Posterior vena cava (tissue), 2 donors: Measurements from ENCODE around the gene SLC33A1. TPM values are rescaled to one million over a fixed set of nuclear protein-coding genes. Genes with fewer than 3 reads are reported as not detected.
"Not testable (repeated sequence)": the region's sequence is repeated elsewhere in the genome, so short reads cannot be mapped to it uniquely, and the experiment has no call there.

Experiments used
- DNase-seq: peaks from one replicate; pipeline ENCODE4 v3.0.0-alpha.2; 2020; ENCODE audit warnings: low spot score
- intact Hi-C, 2 donors: fragments of 100-400 bp; cut with DNase I; formaldehyde crosslinking; loops; one replicate each; pipeline versions ENCODE4 v1.14.1 to v1.14.2; 2022 to 2023
- long read RNA-seq, 2 donors: library from polyadenylated mRNA; unstranded; transcript quantifications; one replicate each; pipeline ENCODE4 v2.0.0, GENCODE V29; 2020 to 2021
- total RNA-seq, 2 donors: library from RNA; stranded (reverse); fragmentation: NEBNext Ultra II Directional; extraction: Animal tissue kit (Norgen Biotek cat#: 25700); gene quantifications; one replicate each; pipeline ENCODE4 v1.2.1, GENCODE V29; 2021
- donor health status: DM: yes; HTN: yes; CAD: no.
- donor health status: DM: yes; HTN: yes; CAD: no.

The SLC33A1 gene
- total RNA-seq: 10 to 100 TPM; 24.3 to 31.3 TPM
- long read RNA-seq, donor 1, full-length matches to known transcripts: 9 of 13 reads
- long read RNA-seq, donor 1, partial matches to known transcripts: 0 of 13 reads
- long read RNA-seq, donor 1, other reads (novel, unspliced or antisense): 4 of 13 reads
- long read RNA-seq, donor 2, full-length matches to known transcripts: 1 of 10 reads
- long read RNA-seq, donor 2, partial matches to known transcripts: 3 of 10 reads
- long read RNA-seq, donor 2, other reads (novel, unspliced or antisense): 6 of 10 reads

DNA sequence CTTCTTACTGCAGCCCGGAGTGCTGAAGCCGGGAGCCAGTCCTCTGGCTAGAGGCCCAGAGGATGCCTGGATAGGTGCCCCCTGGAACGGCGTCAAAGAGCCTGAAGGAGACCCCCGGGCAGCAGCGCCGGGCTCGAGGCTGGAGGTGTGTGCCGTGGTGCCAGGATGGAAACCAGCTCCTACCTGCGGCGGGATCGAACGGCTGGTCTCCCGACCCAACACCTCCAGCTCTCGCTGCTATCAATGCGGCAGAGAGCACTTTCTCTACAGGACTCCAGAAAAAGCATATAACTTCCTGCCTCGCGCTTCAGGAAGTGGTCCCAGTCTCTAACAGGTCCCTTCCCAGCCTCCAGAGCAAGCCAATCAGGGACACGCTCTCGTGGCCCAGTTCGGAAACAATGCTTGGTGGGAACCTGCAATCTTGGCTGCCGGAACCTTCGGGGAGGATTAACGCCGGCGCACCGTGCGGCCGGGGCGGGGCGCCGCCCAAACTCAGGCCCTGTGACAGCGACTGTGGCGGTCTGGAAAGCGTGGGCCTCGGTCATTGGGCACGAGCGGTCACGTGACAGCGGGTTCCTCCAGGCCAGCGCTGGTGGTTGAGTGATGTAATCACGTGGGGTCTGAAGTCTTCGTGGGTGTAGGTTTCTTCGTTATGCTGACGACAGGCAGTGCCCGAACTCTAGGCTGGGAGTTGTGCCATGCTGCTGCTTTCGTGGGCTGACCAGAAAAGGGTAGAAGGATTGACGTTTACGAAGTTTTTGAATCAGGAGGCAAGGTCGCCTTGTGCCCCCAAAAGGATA lies at the start of gene SLC33A1:
Gene SLC33A1 (minus strand): TSS at position 287 of the 800 bp plus-strand sequence. CDS start 430 bp downstream, outside the sequence.
- intact Hi-C loops: no loop called here
- peak; percentile 100 for DNase-seq

DNA sequence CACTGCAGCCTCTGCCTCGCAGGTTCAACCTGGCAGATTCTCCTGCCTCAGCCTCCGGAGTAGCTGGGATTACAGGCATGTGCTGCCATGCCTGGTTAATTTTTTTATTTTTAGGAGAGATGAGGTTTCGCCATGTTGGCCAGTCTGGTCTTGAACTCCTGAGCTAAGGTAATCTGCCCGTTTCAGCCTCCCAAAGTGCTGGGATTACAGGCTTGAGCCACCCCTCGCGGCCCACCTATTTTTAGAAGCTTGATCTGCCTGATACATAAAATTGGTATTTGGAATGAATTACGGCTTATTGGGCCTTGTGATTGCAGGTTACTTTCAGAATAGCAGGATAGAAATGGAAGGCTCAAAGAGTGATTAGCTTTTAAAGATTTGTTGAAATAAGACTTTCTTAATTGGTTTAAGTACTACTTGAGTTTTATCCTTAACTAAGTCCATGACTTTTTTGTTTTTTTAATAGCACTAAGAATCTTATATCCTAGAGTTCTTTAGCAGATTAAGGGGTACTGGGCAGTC lies 41.2 kb upstream of the SLC33A1 start:
- intact Hi-C loops: no loop called here
- no peak for DNase-seq

DNA sequence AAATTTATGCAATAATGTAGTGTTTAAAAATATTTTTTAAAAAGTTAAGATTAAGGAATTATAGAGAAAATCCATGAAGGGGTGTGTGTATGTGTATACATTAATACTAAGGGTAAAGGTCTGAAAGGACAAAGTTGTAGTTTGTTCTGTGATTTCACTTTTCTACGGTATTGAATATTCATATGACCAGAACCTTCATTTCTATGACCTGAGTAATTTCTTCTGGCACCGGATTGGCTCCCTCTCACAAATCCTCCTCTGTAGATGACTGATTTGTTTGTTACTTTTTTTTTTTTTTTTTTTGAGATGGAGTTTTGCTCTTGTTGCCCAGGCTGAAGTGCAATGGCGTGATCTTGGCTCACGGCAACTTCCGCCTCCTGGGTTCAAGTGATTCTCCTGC lies 37.1 kb upstream of the SLC33A1 start:
- DNase-seq: no peak
- intact Hi-C loops: no loop called here

GRCh38 chr3:155890671-155891190 lies 36.5 kb upstream of the SLC33A1 start:
- intact Hi-C loops: no loop called here
- DNase-seq: no peak

GRCh38 chr3:155889952-155890351 lies 35.7 kb upstream of the SLC33A1 start:
- intact Hi-C loops: no loop called here
- DNase-seq: no peak

DNA sequence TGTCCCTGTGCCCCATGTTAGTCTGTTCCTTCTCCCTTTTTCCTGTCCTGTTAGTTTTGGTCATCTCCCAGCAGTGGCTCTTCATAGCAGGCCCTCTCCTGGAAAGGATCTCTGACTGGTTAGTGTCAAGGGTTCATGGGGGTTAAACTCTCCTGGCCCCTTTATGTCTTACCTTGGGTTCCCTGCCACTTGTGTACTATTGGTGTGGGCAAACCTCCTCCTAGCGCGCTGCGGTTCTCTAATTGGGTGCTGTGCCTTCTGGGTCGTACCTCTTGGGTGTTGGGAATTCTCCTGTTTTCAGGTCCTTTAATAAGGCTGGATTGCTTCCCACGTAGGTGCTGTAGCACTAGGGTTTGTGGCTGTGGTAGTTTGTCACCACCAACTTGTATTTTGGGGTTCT lies 35.0 kb upstream of the SLC33A1 start:
- intact Hi-C loops: no loop called here
- DNase-seq: no peak

DNA sequence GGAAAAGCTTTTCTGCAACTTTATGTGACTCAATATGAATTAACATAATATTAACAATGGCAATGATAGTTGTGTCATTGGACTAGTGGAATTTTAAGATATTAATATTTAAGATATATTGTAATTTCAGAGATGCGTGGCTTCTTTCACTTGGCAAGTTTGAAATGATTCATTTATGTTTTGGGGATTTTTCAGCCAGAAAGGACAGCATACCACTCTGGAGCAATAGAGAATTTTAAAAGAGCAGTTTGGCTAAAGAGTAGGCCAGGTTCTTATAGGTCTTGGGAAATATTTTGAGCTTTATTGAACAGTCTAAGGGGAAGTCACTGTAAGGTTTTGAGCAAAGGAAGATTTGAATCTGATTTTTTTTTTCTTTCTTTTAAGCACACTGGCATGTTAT lies 32.7 kb upstream of the SLC33A1 start:
- intact Hi-C loops: no loop called here
- DNase-seq: no peak

GRCh38 chr3:155886348-155886747 lies 32.1 kb upstream of the SLC33A1 start:
- DNase-seq, intact Hi-C loops: not testable (repeated sequence)

- intact Hi-C loops: no loop called here
Measured at GRCh38 chr3:155885292-155885691, 31.1 kb upstream of the SLC33A1 start.

GRCh38 chr3:155884292-155884691 lies 30.1 kb upstream of the SLC33A1 start:
- intact Hi-C loops: no loop called here
- no peak for DNase-seq

More at GRCh38 chr3:155885292-155885691, 31.1 kb upstream of the SLC33A1 start:
- no peak for DNase-seq

DNA sequence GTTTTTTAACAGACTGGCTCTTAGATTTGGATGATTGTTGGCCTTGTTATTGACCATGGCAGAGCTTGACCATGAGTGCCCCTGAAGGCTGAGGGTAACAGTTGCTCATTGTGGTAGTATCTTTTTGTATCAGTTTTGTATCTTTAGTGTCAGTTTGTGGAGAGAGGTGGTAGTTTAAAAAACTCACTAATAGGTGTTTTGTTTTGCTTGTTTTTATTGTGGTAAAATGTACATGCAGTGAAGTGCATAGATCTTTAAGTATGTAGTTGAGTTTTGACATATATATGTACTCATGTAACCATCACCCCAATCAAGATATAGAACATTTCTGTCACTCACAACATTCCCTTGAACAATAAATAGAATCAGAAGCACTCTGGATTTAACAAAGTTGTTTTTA lies 26.1 kb upstream of the SLC33A1 start:
- no peak for DNase-seq
- intact Hi-C loops: no loop called here

GRCh38 chr3:155876503-155876902 lies 22.3 kb upstream of the SLC33A1 start:
- DNase-seq: no peak
- intact Hi-C loops: no loop called here

GRCh38 chr3:155876037-155876436 lies 21.8 kb upstream of the SLC33A1 start:
- no peak for DNase-seq
- intact Hi-C loops: no loop called here

GRCh38 chr3:155872904-155873646 lies 18.8 kb upstream of the SLC33A1 start:
- intact Hi-C loops: loop anchor here in 1 of 2 donors (5.0 kb wide), 1 partner anchor 66 kb away; the partner anchor contains the start of gene C3orf33
- no peak for DNase-seq

DNA sequence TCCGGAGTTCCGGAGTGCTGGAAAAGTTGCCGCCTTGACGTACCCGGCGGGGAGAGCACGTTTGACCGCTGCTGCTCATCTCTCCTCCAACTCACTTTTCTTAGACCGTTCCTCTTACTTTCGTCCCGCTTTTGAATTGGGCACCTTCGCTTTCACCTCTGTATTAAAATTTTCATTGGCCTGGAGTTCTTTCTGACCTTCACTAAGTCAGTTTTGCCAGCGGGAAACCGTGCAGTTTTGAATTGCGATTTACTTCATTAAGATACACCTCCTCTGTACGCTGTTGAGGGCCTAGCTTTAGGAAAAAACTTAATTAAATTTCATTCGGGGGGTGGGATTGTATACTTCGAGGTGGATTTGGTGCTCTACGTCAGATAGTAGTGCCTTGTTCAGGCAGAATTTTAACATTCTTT lies 17.5 kb upstream of the SLC33A1 start:
- intact Hi-C loops: loop anchor here (1.0 to 5.0 kb wide), 2 partner anchors 28 to 64 kb away; partner anchors contain the start of gene C3orf33 (in 1 of the 2)
- no peak for DNase-seq

DNA sequence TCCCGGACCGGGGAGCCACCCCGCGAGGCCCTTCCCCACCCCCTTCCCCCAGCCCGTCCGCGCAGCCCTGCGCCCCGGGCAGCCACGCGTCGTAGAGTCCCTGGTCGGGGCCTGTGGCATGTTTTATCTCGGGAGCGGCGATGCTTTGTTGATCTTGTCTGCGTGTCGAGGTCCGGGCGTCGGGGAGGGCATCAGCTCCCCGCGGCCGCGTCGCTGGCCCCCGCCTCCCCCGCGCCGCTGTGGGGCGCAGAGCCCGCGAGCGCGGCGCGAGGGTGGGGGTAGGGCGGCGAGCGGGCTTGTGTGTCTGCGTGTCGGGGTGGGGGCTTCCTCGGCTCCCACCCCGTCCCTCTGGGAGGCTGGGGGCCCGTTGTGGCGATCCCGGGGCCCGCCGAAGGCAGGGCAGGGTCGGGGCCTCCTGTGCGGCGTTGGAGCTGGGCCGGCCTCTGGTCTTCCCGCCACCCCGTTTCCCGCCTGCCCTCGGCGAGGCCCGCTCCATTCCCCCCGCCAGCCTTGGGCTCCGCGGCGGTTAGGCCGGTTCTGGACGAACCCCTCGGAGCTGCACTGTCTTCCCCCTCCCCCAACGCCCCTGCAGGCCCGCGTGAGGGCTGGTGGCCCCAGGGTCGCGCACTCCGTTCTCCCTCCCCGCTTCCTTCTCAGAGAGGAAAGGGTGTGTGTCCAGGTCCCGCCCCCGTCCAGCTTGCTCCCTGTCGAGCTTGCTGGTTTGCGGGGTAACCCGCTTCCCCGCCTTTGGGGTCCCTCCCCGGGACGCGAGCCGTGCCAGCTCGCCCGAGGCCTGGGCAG lies 16.9 kb upstream of the SLC33A1 start:
- intact Hi-C loops: loop anchor here (1.0 to 5.0 kb wide), 2 partner anchors 28 to 64 kb away; partner anchors contain the start of gene C3orf33 (in 1 of the 2)
- DNase-seq: peak; percentile 88

- intact Hi-C loops: loop anchor here in 1 of 2 donors (5.0 kb wide), 1 partner anchor 63 kb away; the partner anchor contains the start of gene C3orf33
- DNase-seq: peak; percentile 98
Measured at GRCh38 chr3:155870133-155870944, 16.1 kb upstream of the SLC33A1 start, which contains the start of gene GMPS. GMPS (plus strand) TSS chr3:155870650; CDS start chr3:155870871, 221 bp downstream.
